Body of pancreas (tissue), 4 donors: Measurements from ENCODE around the gene FETUB.

Experiments
- POLR2A ChIP-seq, 3 donors: fragments of 450-650 bp; IDR thresholded peaks; one replicate each; pipeline ENCODE4 v1.6.1; 2016; ENCODE audit warnings: antibody characterized with exemption in 3 of 3, mild to moderate bottlenecking in 2 of 3
- TF ChIP-seq, protein P1 (sequence below), 7 experiments: fragments of 450-650 bp in 4 of 7; fragments of 200-600 bp in 3 of 7; sonication (generic) in 3 of 7; IDR thresholded peaks; one replicate each; pipeline ENCODE4 v1.5.1; 2016 to 2019; ENCODE audit warnings: antibody characterized with exemption in 7 of 7

DNA sequence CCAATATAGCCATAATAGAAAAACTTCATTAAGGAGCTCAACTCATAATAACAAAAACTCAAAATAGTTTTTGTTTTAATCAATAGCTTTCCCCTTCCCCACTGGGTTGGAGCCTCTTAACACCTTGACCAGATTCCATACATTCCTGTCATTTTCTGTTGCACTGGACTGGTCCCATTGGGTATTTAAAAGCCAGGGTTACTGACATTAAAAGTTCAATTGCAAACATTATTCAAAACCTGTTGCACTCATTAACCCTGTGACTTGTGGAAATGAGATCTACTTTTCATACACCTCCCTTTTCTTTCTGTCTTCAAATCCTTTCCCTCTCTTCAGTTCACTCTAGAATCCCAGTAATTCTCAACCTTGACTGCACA, 23.9 kb downstream of the FETUB start:
- TF ChIP-seq POLR2A (IDR thresholded peaks at IDR 0.05), result no peak
- TF ChIP-seq, protein P1, sequence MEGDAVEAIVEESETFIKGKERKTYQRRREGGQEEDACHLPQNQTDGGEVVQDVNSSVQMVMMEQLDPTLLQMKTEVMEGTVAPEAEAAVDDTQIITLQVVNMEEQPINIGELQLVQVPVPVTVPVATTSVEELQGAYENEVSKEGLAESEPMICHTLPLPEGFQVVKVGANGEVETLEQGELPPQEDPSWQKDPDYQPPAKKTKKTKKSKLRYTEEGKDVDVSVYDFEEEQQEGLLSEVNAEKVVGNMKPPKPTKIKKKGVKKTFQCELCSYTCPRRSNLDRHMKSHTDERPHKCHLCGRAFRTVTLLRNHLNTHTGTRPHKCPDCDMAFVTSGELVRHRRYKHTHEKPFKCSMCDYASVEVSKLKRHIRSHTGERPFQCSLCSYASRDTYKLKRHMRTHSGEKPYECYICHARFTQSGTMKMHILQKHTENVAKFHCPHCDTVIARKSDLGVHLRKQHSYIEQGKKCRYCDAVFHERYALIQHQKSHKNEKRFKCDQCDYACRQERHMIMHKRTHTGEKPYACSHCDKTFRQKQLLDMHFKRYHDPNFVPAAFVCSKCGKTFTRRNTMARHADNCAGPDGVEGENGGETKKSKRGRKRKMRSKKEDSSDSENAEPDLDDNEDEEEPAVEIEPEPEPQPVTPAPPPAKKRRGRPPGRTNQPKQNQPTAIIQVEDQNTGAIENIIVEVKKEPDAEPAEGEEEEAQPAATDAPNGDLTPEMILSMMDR (IDR thresholded peaks at IDR 0.05), result no peak
